ENCODE measurements around the gene GARRE1. TPM values are rescaled to one million over a fixed set of nuclear protein-coding genes. Genes with fewer than 3 reads are reported as not detected.

Gene GARRE1
- total and polyA plus RNA-seq, 2 of the 13 experiments (the other 11 are each of a cell fraction or from before 2014, with no cell fraction given): 8.0 to 11.7 TPM

GRCh38 chr19:34213283-34213682, 41.1 kb upstream of the GARRE1 start:
- H3K9me3 ChIP-seq (ENCODE audit: low read length): no peaks in the 10 kb centered on the region
- no peak for ATAC-seq
- peaks cover 8 to 63% of the 10 kb centered on the region in 2 experiments; a peak in 4 of 5 replicates for H3K36me3 ChIP-seq (replicated peaks in 1 of 2; ENCODE audit: control insufficient read depth in 1 of 2, insufficient read depth in 2 of 2, low read length in 2 of 2)
- TF ChIP-seq MAFK (conservative IDR thresholded peaks at IDR 0.05 in 1 of 2, IDR thresholded peaks at IDR 0.05 in 1 of 2; ENCODE audit: low read length in 2 of 2): peak; percentile 85 to 91
- peak; percentile 86 for TF ChIP-seq MAFF (IDR thresholded peaks at IDR 0.05; ENCODE audit: low read depth, low read length)
- no peak for TF ChIP-seq RBM39 (IDR thresholded peaks at IDR 0.05; ENCODE audit: low read depth, low read length, poor library complexity, severe bottlenecking)
- no peak for TF ChIP-seq ZNF414 (CRISPR knock-in tag; IDR thresholded peaks at IDR 0.05)
- no peak for TF ChIP-seq KDM5B (CRISPR knock-in tag; IDR thresholded peaks at IDR 0.05; ENCODE audit: borderline replicate concordance)
- TF ChIP-seq ZSCAN20 (CRISPR knock-in tag; IDR thresholded peaks at IDR 0.05; ENCODE audit: borderline replicate concordance): no peak
- no peak overlapping the region for H2AFZ ChIP-seq (ENCODE audit: low read length)
- 97% methylated on average over 2 of the region's 2 CpGs for WGBS (ENCODE audit: low lambda C conversion rate)
- H4K20me1 ChIP-seq (ENCODE audit: insufficient read depth, low read length): no peaks in the 10 kb centered on the region
- CTCF ChIA-PET (ENCODE audit: low intra/inter-chr PET ratio, low total read pairs): no interaction called here
- POLR2A ChIA-PET: no interaction called here
- no peaks in the 10 kb centered on the region for H3K79me2 ChIP-seq (ENCODE audit: insufficient read depth, low read length)
- no peak for DNase-seq (ENCODE audit: low spot score)
- intact Hi-C loops (cut with micrococcal nuclease; ENCODE audit: unreplicated experiment): no loop called here
- H3K4me1 ChIP-seq (ENCODE audit: insufficient read depth, low read length): no peaks in the 10 kb centered on the region
- no TSS peak for BruUV-seq (replicated peaks)
- no peak for FAIRE-seq
- H3K9ac ChIP-seq (ENCODE audit: insufficient read depth, low read depth, low read length): no peak overlapping the region
- H3K27ac ChIP-seq (ENCODE audit: extremely low read length, insufficient read depth, low read length): no peak overlapping the region
- H3K4me2 ChIP-seq (ENCODE audit: low read depth, low read length): no peak overlapping the region
- no peaks in the 10 kb centered on the region for H3K27me3 ChIP-seq (ENCODE audit: control insufficient read depth in 1 of 2, insufficient read depth in 2 of 2, low read length in 2 of 2)
- in situ Hi-C loops (cut with HindIII; ENCODE audit: extremely low pct_ligation_motif_present, low pct_unique_long_range_greater_than_20kb): no loop called here
- no peak overlapping the region for H3K4me3 ChIP-seq (replicated peaks in 1 of 3; ENCODE audit: insufficient read depth in 1 of 3, low read depth in 2 of 3, low read length in 3 of 3)

GRCh38 chr19:34214040-34214439, 40.3 kb upstream of the GARRE1 start:
- Histone ChIP-seq H3K9me3 (ENCODE audit: low read length) (no peaks in the 10 kb centered on the region), H3K4me3 (replicated peaks in 1 of 3; ENCODE audit: insufficient read depth in 1 of 3, low read depth in 2 of 3, low read length in 3 of 3) (no peak overlapping the region), H4K20me1 (ENCODE audit: insufficient read depth, low read length) (no peaks in the 10 kb centered on the region), H3K27ac (ENCODE audit: extremely low read length, insufficient read depth, low read length) (no peak overlapping the region), H3K79me2 (ENCODE audit: insufficient read depth, low read length) (no peaks in the 10 kb centered on the region), H3K4me2 (ENCODE audit: low read depth, low read length) (no peak overlapping the region), H3K9ac (ENCODE audit: insufficient read depth, low read depth, low read length) (no peak overlapping the region), H3K27me3 (ENCODE audit: control insufficient read depth in 1 of 2, insufficient read depth in 2 of 2, low read length in 2 of 2) (no peaks in the 10 kb centered on the region), H3K36me3 (replicated peaks in 1 of 2; ENCODE audit: control insufficient read depth in 1 of 2, insufficient read depth in 2 of 2, low read length in 2 of 2) (peaks cover 8 to 63% of the 10 kb centered on the region in 2 experiments; a peak in 4 of 5 replicates), H2AFZ (ENCODE audit: low read length) (no peak overlapping the region), H3K4me1 (ENCODE audit: insufficient read depth, low read length) (no peaks in the 10 kb centered on the region)
- ChIA-PET POLR2A (no interaction called here), CTCF (ENCODE audit: low intra/inter-chr PET ratio, low total read pairs) (no interaction called here)
- ATAC-seq (no peak), FAIRE-seq (no peak), DNase-seq (ENCODE audit: low spot score) (no peak)
- WGBS (ENCODE audit: low lambda C conversion rate): 94% methylated on average over 4 of the region's 4 CpGs
- intact Hi-C loops (cut with micrococcal nuclease; ENCODE audit: unreplicated experiment) (no loop called here), in situ Hi-C loops (cut with HindIII; ENCODE audit: extremely low pct_ligation_motif_present, low pct_unique_long_range_greater_than_20kb) (no loop called here)
- BruUV-seq (replicated peaks): no TSS peak
- TF ChIP-seq ZNF788 (CRISPR knock-in tag; IDR thresholded peaks at IDR 0.05; ENCODE audit: borderline replicate concordance) (no peak), ZNF136 (CRISPR knock-in tag; IDR thresholded peaks at IDR 0.05; ENCODE audit: low read depth) (no peak), PAXIP1 (CRISPR knock-in tag; conservative IDR thresholded peaks at IDR 0.05) (no peak), IRF2 (CRISPR knock-in tag; IDR thresholded peaks at IDR 0.05) (no peak), JUND (CRISPR knock-in tag; IDR thresholded peaks at IDR 0.05) (no peak), EP300 (IDR thresholded peaks at IDR 0.05; ENCODE audit: low read depth in 2 of 2, low read length in 2 of 2) (no peak), EP300 (CRISPR knock-in tag; IDR thresholded peaks at IDR 0.05; ENCODE audit: borderline replicate concordance) (no peak), ZNF790 (CRISPR knock-in tag; IDR thresholded peaks at IDR 0.05; ENCODE audit: borderline replicate concordance) (no peak), BRCA1 (CRISPR knock-in tag; IDR thresholded peaks at IDR 0.05) (no peak), DPF2 (CRISPR knock-in tag; IDR thresholded peaks at IDR 0.05; ENCODE audit: borderline replicate concordance, low read depth) (no peak)
